Activated CD8-positive, alpha-beta memory T cell treated with anti-CD3 and anti-CD28 coated beads, Interleukin-2, amount 50 U/mL, for 1 hour (primary cell): ENCODE results near the gene MBP.
"Not testable (repeated sequence)": the region's sequence is repeated elsewhere in the genome, so short reads cannot be mapped to it uniquely, and the experiment has no call there.

Source experiments
- DNase-seq: peaks from one replicate; pipeline ENCODE4 v3.0.0-alpha.2; 2020; ENCODE audit errors: extremely low read depth

MBP gene

DNA sequence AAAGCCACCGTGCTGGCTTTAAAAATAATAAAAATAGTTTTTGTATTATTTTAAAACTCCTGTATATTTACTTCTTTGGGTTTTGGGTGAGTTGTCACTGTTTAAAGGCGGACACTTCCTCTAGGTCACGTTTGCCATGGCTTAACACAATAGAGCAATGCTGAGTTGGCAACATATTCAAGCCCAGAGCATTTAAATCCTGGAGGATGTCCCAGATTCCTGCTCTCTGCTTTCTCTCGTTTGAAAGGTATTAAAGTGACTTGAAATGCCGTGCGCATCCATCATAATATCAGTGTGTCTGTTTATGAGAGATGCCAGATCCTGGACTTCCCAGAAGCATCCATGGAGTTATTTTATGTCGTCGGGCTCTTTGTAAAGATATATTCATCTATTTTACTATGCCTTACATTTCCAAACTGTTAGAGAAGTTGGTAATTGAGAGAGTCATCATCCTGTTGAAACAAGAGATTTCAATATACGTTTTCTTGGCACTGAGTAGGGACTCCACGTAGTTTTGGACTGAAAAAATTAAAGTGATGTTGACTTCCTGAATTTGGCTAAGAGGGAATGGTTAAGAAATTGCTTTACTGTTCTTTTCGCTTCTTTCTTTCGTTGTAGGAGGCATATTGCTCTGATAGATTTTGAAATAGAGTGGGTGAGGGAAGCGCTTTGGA, 159.6 kb downstream of the MBP start:
- DNase-seq: no peak

- DNase-seq: no peak
Measured at GRCh38 chr18:76972241-76972640, 160.3 kb downstream of the MBP start.

- DNase-seq: no peak
Measured at GRCh38 chr18:76970770-76971559, 161.6 kb downstream of the MBP start.

DNA sequence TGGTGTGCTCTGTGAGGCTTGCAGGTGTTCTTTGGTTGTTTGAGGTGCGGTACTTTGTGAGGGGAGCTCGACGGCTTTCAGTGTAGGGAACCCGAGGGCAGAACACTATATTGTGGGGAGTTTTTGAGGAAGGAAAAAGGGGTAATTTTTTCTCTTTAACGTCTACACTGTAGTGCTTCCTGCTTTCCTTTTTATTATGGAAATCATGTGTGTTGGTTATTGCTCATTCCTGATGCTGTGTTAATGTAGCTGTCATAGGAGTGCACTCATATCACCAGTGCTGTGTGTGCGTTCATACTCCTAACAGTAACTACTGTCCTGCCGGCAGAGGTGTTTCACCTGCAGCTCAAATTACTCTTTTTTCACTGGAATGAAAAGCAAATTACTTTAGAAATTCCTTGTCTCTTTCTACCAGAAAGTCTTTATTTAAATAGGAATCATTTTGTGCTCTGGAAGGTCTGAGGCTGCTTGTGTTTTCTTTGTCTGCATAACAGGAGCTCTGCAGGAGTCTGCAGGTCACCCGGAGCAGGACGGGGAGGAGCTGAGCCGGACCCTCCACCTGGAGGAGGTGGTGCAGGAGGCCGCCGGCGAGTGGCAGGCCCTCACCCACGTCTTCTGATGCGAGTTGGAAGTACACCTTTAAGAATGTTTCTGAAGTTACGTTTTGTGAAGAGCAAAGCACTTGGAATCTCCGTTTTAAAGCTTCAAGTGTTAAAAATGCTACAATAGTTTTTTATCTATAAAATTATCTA, 164.7 kb downstream of the MBP start:
- DNase-seq: no peak

- not testable (repeated sequence) for DNase-seq
Measured at GRCh38 chr18:76967299-76967698, 165.3 kb downstream of the MBP start.

GRCh38 chr18:76965555-76966151, 166.9 kb downstream of the MBP start:
- not testable (repeated sequence) for DNase-seq

DNA sequence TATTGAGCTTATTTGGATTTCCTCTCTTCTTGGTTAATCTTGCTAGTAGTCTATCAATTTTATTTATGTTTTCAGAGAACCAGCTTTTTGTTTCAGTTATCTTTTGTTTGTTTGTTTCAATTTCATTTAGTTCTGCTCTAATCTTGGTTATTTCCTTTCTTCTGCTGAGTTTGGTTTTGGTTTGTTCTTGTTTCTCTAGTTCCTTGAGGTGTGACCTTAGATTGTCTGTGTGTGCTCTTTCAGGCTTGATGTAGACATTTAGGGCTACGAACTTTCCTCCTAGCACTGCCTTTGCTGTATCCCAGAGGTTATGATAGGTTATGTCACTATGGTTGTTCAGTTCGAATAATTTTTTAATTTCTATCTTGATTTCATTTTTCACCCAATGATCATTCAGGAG, 168.6 kb downstream of the MBP start:
- no peak for DNase-seq

DNA sequence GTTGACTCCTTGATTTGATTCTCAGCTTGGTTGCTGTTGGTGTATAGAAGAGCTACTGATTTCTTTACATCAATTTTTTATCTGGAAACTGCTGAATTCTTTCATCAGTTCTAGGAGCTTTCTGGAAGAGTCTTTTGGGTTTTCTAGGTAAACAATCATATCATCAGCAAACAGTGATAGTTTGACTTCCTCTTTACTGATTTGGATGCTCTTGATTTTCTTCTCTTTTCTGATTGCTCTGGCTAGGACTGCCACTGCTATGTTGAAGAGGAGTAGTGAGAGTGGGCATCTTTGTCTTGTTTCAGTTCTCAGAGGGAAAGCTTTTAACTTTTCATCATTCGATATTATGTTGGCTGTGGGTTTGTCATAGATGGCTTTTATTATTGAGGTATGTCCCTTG, 169.7 kb downstream of the MBP start:
- no peak for DNase-seq

- DNase-seq: no peak
Measured at GRCh38 chr18:76960528-76961035, 172.0 kb downstream of the MBP start.

DNA sequence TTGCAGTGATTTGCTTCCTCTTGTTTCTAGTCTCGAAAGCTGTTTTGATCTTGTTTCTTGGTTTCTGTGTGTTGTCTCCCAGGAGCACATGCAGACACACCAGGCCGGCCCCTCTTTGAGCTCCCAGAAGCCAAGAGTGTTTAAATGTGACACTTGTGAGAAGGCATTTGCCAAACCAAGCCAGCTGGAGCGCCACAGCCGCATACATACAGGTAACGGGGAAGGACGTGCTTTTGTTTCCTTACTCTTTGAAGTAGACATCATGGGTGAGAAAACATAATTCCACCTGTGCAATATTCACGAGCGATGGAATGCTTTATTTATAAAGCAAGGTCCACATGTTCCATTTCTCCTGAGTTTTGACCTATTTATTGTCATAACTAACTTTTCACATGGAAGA, 173.0 kb downstream of the MBP start:
- no peak for DNase-seq

DNA sequence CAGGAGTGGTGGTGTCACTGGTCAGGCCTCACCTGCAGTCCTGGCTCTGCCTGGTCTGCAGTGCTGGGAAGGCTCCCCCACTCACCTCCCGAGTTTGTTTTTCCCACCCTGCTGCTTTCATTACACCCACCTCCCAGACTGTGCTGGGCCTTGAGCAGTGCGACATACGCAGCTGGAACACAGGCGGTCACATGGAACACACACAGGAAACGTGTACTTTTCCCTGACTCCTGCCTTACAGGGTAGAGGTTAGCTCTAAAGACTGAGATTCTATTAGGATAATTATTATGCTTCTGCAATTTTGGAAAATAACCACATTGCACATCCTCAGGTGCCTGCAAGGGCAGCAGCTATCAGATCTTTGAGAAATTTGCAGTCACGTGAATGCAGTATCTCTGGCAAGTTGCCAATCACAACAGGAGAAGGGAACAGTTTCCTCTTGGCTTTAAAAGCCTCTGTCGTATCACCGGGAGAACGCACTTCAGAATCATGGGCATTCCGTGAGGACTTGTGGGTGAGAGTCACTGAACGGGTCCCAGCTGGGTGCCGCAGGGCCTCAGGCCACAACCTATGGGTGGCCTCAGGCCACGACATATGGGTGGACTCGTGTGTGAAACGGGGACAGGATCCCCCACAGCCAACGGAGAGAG, 173.8 kb downstream of the MBP start:
- DNase-seq: no peak

GRCh38 chr18:76957384-76958355, 174.9 kb downstream of the MBP start:
- no peak for DNase-seq

DNA sequence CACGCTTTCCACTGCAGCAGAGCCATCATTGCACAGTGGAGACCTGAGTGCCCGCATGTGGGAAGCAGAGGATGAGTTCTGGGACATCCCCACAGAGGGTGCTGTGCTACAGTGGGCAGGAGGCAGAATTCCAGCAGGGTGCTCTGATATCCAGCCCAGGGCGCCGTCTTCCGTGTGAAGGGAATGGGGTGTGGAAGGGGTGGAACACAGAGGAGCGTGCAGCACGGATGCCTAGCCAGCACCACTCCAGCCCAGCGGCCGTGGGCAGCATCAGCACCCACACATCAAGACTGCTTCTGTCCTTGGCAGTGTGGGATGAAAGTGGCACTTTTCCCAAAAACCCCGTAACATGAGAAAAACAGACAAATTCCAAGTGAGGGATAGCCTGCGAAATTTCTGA, 175.9 kb downstream of the MBP start:
- no peak for DNase-seq

DNA sequence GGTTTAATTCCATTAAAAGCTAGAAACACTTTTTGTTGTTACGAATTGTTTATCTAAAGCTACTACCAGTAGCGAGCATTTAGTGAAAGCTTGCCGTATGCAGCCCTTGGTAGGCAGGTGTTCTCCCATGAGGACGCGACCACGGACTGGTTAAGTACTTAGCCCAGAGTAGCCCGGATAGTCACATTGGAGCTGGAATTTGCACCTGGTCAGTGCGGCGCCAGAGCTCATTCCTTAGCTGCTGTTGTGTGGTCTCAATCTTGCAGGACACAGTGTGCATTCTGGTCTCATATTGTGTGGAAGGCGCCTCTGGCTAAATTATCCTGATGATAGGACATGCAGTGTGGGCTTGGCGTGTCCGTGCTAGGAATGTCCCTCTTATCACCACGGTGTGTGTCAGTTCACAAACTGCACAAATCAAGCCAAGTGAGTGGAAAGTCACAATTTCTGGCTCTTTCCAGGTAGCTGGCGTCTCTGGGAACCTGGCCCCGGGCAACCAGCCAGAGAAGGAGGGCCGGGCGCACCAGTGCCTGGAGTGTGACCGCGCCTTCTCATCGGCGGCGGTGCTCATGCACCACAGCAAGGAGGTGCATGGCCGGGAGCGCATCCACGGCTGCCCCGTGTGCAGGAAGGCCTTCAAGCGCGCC, 176.9 kb downstream of the MBP start:
- DNase-seq: no peak

GRCh38 chr18:76953583-76954233, 178.9 kb downstream of the MBP start:
- DNase-seq: no peak

DNA sequence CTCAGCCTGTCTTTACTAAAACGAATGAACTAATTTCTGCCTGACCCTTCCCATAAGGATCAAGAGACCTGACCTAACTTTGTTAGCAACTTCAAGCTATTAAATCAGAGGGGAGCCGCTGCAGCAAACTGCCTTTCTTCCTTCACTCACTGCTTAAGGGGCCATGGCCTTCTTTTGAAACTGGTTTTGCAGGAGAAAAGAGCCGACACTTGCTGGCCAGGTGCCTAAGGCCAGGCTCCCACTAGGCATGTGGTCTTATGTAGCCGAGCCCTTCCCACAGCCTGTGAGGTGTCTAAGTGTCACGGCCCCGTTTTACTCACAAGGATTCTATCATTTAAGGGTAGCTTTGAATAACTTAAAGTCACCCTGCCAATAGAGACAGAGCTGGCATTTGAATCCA, 179.4 kb downstream of the MBP start:
- no peak for DNase-seq

DNA sequence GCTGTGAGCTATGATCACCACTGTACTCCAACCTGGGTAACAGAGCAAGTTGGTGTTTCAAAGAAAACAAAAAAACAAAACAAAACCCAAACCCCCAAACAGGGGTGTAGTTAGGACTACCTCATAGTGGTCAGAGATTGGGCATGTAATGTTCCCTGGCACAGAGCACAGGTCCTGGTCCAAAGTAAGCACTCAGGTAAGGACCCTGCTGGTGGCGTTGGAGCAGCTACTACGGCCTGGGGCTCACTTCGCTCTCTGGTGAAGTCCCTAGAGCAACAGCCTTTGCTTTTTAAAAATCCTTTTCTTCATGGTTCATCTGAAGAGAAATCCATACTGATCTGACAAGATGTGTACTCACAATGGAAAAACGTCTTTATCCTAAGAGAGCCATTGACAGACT, 179.8 kb downstream of the MBP start:
- DNase-seq: no peak

GRCh38 chr18:76951456-76952247, 180.9 kb downstream of the MBP start:
- no peak for DNase-seq

- no peak for DNase-seq
Measured at GRCh38 chr18:76948345-76948744, 184.2 kb downstream of the MBP start.
